Gastrocnemius medialis (tissue), 4 donors: Measurements from ENCODE around the gene N4BP2L2.

Experiments used
- POLR2A ChIP-seq, 2 donors: fragments of 450-650 bp; IDR thresholded peaks; one replicate each; pipeline ENCODE4 v1.6.1; 2017; ENCODE audit warnings: antibody characterized with exemption in 2 of 2, mild to moderate bottlenecking in 2 of 2, moderate library complexity in 2 of 2
- TF ChIP-seq, protein P1 (sequence below), 5 experiments: fragments of 450-650 bp in 3 of 5; fragments of 200-600 bp in 2 of 5; sonication (generic) in 2 of 5; IDR thresholded peaks in 4 of 5; conservative IDR thresholded peaks in 1 of 5; 1 replicate in 4 of 5; 2 replicates in 1 of 5; pipeline ENCODE4 v1.5.1; 2016 to 2019; ENCODE audit warnings: antibody characterized with exemption in 5 of 5, mild to moderate bottlenecking in 3 of 5, moderate library complexity in 3 of 5

- TF ChIP-seq, protein P1, sequence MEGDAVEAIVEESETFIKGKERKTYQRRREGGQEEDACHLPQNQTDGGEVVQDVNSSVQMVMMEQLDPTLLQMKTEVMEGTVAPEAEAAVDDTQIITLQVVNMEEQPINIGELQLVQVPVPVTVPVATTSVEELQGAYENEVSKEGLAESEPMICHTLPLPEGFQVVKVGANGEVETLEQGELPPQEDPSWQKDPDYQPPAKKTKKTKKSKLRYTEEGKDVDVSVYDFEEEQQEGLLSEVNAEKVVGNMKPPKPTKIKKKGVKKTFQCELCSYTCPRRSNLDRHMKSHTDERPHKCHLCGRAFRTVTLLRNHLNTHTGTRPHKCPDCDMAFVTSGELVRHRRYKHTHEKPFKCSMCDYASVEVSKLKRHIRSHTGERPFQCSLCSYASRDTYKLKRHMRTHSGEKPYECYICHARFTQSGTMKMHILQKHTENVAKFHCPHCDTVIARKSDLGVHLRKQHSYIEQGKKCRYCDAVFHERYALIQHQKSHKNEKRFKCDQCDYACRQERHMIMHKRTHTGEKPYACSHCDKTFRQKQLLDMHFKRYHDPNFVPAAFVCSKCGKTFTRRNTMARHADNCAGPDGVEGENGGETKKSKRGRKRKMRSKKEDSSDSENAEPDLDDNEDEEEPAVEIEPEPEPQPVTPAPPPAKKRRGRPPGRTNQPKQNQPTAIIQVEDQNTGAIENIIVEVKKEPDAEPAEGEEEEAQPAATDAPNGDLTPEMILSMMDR (IDR thresholded peaks at IDR 0.05 in 4 of 5, conservative IDR thresholded peaks at IDR 0.05 in 1 of 5), result no peak
- TF ChIP-seq POLR2A (IDR thresholded peaks at IDR 0.05), result no peak
These were observed 118.7 kb downstream of the N4BP2L2 start for GRCh38 chr13:32419862-32420261.
